GM23248 (cell line): ENCODE results near the gene SLC8A2. TPM values are rescaled to one million over a fixed set of nuclear protein-coding genes. Genes with fewer than 3 reads are reported as not detected.

Source experiments
- DNase-seq: peaks from one replicate; pipeline ENCODE4 v3.0.0-alpha.2; 2015
- H2AFZ ChIP-seq: fragments of 200-600 bp; sonication (generic); 2 replicates; pipeline ENCODE4 v1.6.1; 2016; ENCODE audit warnings: antibody characterized with exemption
- H3F3A ChIP-seq: fragments of 200-600 bp; sonication (generic); 2 replicates; pipeline ENCODE4 v1.6.1; 2016; ENCODE audit warnings: mild to moderate bottlenecking, antibody characterized with exemption, mixed run types; ENCODE audit not compliant: insufficient read depth
- H3K27ac ChIP-seq: fragments of 200-600 bp; sonication (generic); 2 replicates; pipeline ENCODE4 v1.5.1; 2016; ENCODE audit warnings: mild to moderate bottlenecking
- H3K27me3 ChIP-seq: fragments of 200-600 bp; sonication (generic); replicated peaks from 2 replicates; pipeline ENCODE4 v1.6.1; 2016; ENCODE audit warnings: mild to moderate bottlenecking; ENCODE audit not compliant: insufficient read depth
- H3K36me3 ChIP-seq: fragments of 200-600 bp; sonication (generic); 2 replicates; pipeline ENCODE4 v1.6.1; 2016; ENCODE audit warnings: low read depth, mild to moderate bottlenecking
- H3K4me1 ChIP-seq: fragments of 200-600 bp; sonication (generic); 2 replicates; pipeline ENCODE4 v1.6.1; 2016; ENCODE audit warnings: mild to moderate bottlenecking; ENCODE audit not compliant: insufficient read depth
- H3K4me2 ChIP-seq: fragments of 200-600 bp; sonication (generic); one replicate; pipeline ENCODE4 v1.6.1; 2016; ENCODE audit warnings: mild to moderate bottlenecking; ENCODE audit not compliant: unreplicated experiment
- H3K4me3 ChIP-seq: fragments of 200-600 bp; sonication (generic); 2 replicates; pipeline ENCODE4 v1.5.1; 2016; ENCODE audit warnings: mild to moderate bottlenecking
- H3K79me2 ChIP-seq: fragments of 200-600 bp; sonication (generic); 2 replicates; pipeline ENCODE4 v1.6.1; 2016; ENCODE audit warnings: mild to moderate bottlenecking; ENCODE audit not compliant: insufficient read depth
- H3K9ac ChIP-seq: fragments of 200-600 bp; sonication (generic); 2 replicates; pipeline ENCODE4 v1.6.1; 2016; ENCODE audit warnings: mild to moderate bottlenecking
- H3K9me2 ChIP-seq: fragments of 200-600 bp; sonication (generic); 2 replicates; pipeline ENCODE4 v1.6.1; 2016; ENCODE audit warnings: mixed run types, mild to moderate bottlenecking, moderate library complexity; ENCODE audit not compliant: insufficient read depth
- H3K9me3 ChIP-seq: fragments of 200-600 bp; sonication (generic); one replicate; pipeline ENCODE4 v1.6.1; 2017; ENCODE audit warnings: low read depth
- H4K20me1 ChIP-seq: fragments of 200-600 bp; sonication (generic); 2 replicates; pipeline ENCODE4 v1.6.0; 2016; ENCODE audit not compliant: insufficient read depth
- EZH2 ChIP-seq: fragments of 200-600 bp; sonication (generic); IDR thresholded peaks from 2 replicates; pipeline ENCODE4 v1.6.1; 2018; ENCODE audit warnings: antibody characterized with exemption, mild to moderate bottlenecking; ENCODE audit not compliant: insufficient read depth, poor library complexity, severe bottlenecking
- EZH2phosphoT487 ChIP-seq: fragments of 200-600 bp; sonication (generic); IDR thresholded peaks from 2 replicates; pipeline ENCODE4 v1.6.1; 2018; ENCODE audit warnings: antibody characterized with exemption, moderate library complexity, mild to moderate bottlenecking, low read depth; ENCODE audit not compliant: insufficient read depth
- WGBS, 2 experiments: methylation state at CpG; one replicate each; pipeline ENCODE4 v1.1.6; 2015 to 2017; ENCODE audit warnings: low lambda C conversion rate in 2 of 2, low coverage in 1 of 2; ENCODE audit errors: missing lambda C conversion rate in 2 of 2; 5-methylcytosine and 5-hydroxymethylcytosine counted together
- in situ Hi-C: fragments of 300-500 bp; cut with MboI; formaldehyde crosslinking; loops from 2 replicates; pipeline ENCODE4 v1.15.0; 2020
- polyA plus RNA-seq: library from polyadenylated mRNA; unstranded; fragments of >200 nt; fragmentation: Nextera tagmentation; extraction: Ambion mirVana; gene quantifications from 2 replicates; pipeline ENCODE4 v1.2.1, GENCODE V29; 2016
- total RNA-seq: library from RNA; depleted of rRNA; stranded (reverse); fragments of >200 nt; shearing (Covaris generic); gene quantifications from 2 replicates; pipeline ENCODE4 v1.2.3, GENCODE V29; 2014

SLC8A2 gene
- total and polyA plus RNA-seq, 2 experiments from 2014 or later = not detected

GRCh38 chr19:47497821-47498520, 26.3 kb upstream of the SLC8A2 start:
- 92 to 95% methylated on average over 13 to 14 of the region's 14 CpGs for WGBS, 2 experiments
- Histone ChIP-seq H3K36me3 (peaks cover 7% of the 10 kb centered on the region; the same call in 1 of the 2 replicates), H3K4me2 (no peak overlapping the region), H3K9me3 (no peaks in the 10 kb centered on the region), H3K4me3 (no peak overlapping the region), H3K9ac (no peak overlapping the region), H3K27me3 (no peaks in the 10 kb centered on the region), H3K9me2 (no peaks in the 10 kb centered on the region), H3F3A (peaks cover 20% of the 10 kb centered on the region), H2AFZ (no peak overlapping the region), H3K79me2 (peaks cover 45% of the 10 kb centered on the region), H3K27ac (no peak overlapping the region), H3K4me1 (peaks cover 15% of the 10 kb centered on the region), H4K20me1 (no peaks in the 10 kb centered on the region)
- in situ Hi-C loops = no loop called here
- no peak for TF ChIP-seq EZH2
- TF ChIP-seq EZH2phosphoT487 = no peak
- no peak for DNase-seq

GRCh38 chr19:47497050-47497766, 25.5 kb upstream of the SLC8A2 start:
- DNase-seq = no peak
- Histone ChIP-seq H3K4me2 (no peak overlapping the region), H3K27me3 (no peaks in the 10 kb centered on the region), H3F3A (peaks cover 13% of the 10 kb centered on the region), H3K9me2 (no peaks in the 10 kb centered on the region), H3K4me1 (peaks cover 10% of the 10 kb centered on the region), H3K4me3 (no peak overlapping the region), H2AFZ (no peak overlapping the region), H3K36me3 (peaks cover 5% of the 10 kb centered on the region; the same call in 1 of the 2 replicates), H3K79me2 (peaks cover 40% of the 10 kb centered on the region), H3K9me3 (no peaks in the 10 kb centered on the region), H3K9ac (no peak overlapping the region), H4K20me1 (no peaks in the 10 kb centered on the region), H3K27ac (no peak overlapping the region)
- TF ChIP-seq EZH2phosphoT487 (no peak), EZH2 (no peak)
- WGBS, 2 experiments = 86 to 87% methylated on average over 20 to 23 of the region's 23 CpGs
- in situ Hi-C loops = no loop called here

DNA sequence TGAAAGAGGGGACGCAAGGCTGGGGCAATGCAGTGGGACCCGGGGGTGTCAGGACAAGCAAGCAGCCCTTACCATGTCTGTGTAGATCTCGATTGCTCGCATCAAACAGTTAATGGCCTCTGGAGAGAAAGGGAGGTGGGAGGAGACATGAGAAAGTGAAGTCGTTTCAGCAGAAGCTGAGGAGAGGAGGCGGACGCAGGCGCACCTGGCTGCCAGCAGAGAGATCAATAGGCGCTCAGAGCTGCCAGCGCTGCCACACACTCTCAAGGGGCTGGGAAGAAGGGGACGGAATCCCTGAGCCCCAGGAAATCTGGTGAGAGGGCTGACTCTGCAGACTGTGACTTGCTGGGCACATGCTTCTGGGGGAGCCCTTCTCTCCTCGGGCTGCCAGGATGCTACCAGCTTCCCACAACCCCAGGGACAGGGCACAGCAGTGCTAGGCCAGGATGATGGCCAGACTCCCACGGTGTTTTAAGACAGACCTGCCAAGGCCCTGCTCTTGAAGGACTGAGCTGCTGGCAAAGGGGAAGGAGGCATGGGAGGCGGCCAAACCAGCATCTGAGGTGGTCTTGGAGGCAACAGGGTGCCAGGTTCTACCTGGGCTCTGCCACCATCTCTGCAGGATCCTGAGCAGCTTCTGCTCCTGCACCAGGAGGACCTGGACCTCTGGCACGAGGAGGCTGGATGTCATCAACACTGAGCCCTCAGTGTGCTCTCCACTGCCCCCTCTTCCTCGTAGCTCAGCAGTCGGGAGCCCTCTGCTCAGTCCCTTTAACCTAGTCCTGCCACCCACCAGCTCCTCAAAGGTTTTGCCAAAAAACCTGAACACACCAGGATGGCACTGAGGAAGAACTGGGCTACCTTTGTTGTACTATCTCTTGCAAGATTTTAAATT, 24.0 kb upstream of the SLC8A2 start:
- H4K20me1 ChIP-seq = no peaks in the 10 kb centered on the region
- H3K9me2 ChIP-seq = no peaks in the 10 kb centered on the region
- H3K9me3 ChIP-seq = no peaks in the 10 kb centered on the region
- H3K36me3 ChIP-seq = peaks cover 5% of the 10 kb centered on the region; the same call in 1 of the 2 replicates
- H3K4me1 ChIP-seq = no peaks in the 10 kb centered on the region
- H3K4me2 ChIP-seq = no peak overlapping the region
- H3K4me3 ChIP-seq = no peak overlapping the region
- WGBS, 2 experiments = 74 to 82% methylated on average over 16 to 17 of the region's 17 CpGs
- no peak overlapping the region for H2AFZ ChIP-seq
- no peak overlapping the region for H3K9ac ChIP-seq
- peaks cover 36% of the 10 kb centered on the region for H3K79me2 ChIP-seq
- no peaks in the 10 kb centered on the region for H3K27me3 ChIP-seq
- DNase-seq = no peak
- in situ Hi-C loops = no loop called here
- H3F3A ChIP-seq = no peaks in the 10 kb centered on the region
- H3K27ac ChIP-seq = no peak overlapping the region
- TF ChIP-seq EZH2 (no peak), EZH2phosphoT487 (no peak)

DNA sequence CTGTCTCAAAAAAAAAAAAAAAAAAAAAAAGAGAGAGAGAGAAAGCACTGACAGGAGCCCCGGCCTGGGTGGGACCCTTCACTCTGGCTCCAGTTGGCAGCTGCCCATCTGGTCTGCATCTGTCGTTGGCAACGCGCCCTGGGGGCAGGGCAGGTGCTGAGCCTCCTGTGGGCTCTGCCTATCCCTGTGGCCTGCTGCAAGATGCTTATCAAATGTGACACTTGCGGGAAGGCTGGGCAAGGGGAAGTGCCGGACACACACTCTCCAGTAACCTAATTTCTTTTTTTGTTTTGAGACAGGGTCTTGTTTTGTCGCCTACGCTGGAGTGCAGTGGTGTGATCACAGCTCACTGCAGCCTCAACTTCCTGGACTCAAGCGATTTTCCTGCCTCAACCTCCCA, 23.0 kb upstream of the SLC8A2 start:
- Histone ChIP-seq H3K9me2 (no peaks in the 10 kb centered on the region), H3K9ac (no peak overlapping the region), H3K4me1 (no peaks in the 10 kb centered on the region), H3F3A (no peaks in the 10 kb centered on the region), H3K4me2 (no peak overlapping the region), H3K9me3 (no peaks in the 10 kb centered on the region), H3K27ac (no peak overlapping the region), H2AFZ (no peak overlapping the region), H3K79me2 (peaks cover 26% of the 10 kb centered on the region), H3K4me3 (no peak overlapping the region), H4K20me1 (no peaks in the 10 kb centered on the region), H3K27me3 (no peaks in the 10 kb centered on the region), H3K36me3 (no peaks in the 10 kb centered on the region; the same call in 1 of the 2 replicates)
- no peak for TF ChIP-seq EZH2phosphoT487
- no peak for TF ChIP-seq EZH2
- in situ Hi-C loops = no loop called here
- no peak for DNase-seq
- 54 to 57% methylated on average over 9 of the region's 9 CpGs for WGBS, 2 experiments
